ENCODE data around the gene EXOC4. TPM values are rescaled to one million over a fixed set of nuclear protein-coding genes. Genes with fewer than 3 reads are reported as not detected.

EXOC4 gene
- total and polyA plus RNA-seq, 2 of the 8 experiments (the other 6 are each of a cell fraction or from before 2014, with no cell fraction given): 27.0 to 67.3 TPM

DNA sequence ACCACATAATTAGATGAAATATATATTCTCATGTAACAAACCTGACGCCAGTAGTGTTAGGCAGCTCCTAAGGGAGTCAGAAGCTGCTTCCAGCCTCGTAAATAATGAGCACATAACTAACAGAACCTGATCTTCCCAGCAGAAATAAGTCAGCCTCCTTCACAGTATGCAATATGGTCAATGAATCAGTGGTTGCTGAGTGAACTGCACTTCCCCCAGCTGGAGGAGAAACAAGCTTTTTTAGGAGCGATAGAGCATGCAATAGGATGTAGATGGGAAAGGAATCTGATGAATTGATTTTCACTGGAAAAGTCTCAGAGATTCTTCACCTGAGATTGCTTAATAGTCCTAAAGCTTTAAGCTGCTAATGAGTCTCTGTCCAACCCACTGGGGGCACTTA, 537.1 kb downstream of the EXOC4 start (continued):
- no peak for TF ChIP-seq BACH1 (IDR thresholded peaks at IDR 0.05; ENCODE audit: low read length)
